GM12878 (cell line): ENCODE measurements around the gene ZNF775. TPM values are rescaled to one million over a fixed set of nuclear protein-coding genes. Genes with fewer than 3 reads are reported as not detected.
A peak's percentile ranks its signal among the peaks of the same experiment; 100 is the strongest.

Experiments
- ATF7 ChIP-seq: fragments of 450-650 bp; IDR thresholded peaks from 2 replicates; pipeline ENCODE4 v1.6.1; 2016; ENCODE audit warnings: low read depth, mild to moderate bottlenecking
- BCL11A ChIP-seq: IDR thresholded peaks from 2 replicates; pipeline ENCODE4 v1.6.1; 2011; ENCODE audit warnings: low read depth, low read length
- CBX3 ChIP-seq: fragments of 200-600 bp; sonication (generic); IDR thresholded peaks from 2 replicates; pipeline ENCODE4 v1.6.1; 2016; ENCODE audit warnings: low read depth, borderline replicate concordance
- EZH2 ChIP-seq: IDR thresholded peaks from 2 replicates; pipeline ENCODE4 v1.6.1; 2012; ENCODE audit warnings: low read depth, mild to moderate bottlenecking, control low read depth, inconsistent platforms, low read length, borderline replicate concordance; ENCODE audit not compliant: control insufficient read depth
- FOXK2 ChIP-seq: fragments of 450-650 bp; IDR thresholded peaks from 2 replicates; pipeline ENCODE4 v1.6.1; 2017; ENCODE audit warnings: mild to moderate bottlenecking, moderate library complexity
- LARP7 ChIP-seq: fragments of 450-650 bp; IDR thresholded peaks from 2 replicates; pipeline ENCODE4 v1.6.1; 2017; ENCODE audit warnings: mild to moderate bottlenecking
- MEF2A ChIP-seq: IDR thresholded peaks from 2 replicates; pipeline ENCODE4 v1.6.1; 2011; ENCODE audit warnings: low read depth, mild to moderate bottlenecking, low read length, moderate library complexity; ENCODE audit not compliant: insufficient read depth
- MTA3 ChIP-seq: IDR thresholded peaks from 2 replicates; pipeline ENCODE4 v1.6.1; 2012; ENCODE audit warnings: low read length, inconsistent platforms, borderline replicate concordance
- PAX5 ChIP-seq: IDR thresholded peaks from 2 replicates; pipeline ENCODE4 v1.6.1; 2011; ENCODE audit warnings: low read depth, low read length, borderline replicate concordance
- RUNX3 ChIP-seq: IDR thresholded peaks from 2 replicates; pipeline ENCODE4 v1.6.1; 2012; ENCODE audit warnings: low read length, inconsistent platforms
- SRF ChIP-seq, 2 experiments: IDR thresholded peaks; 2 replicates each; pipeline ENCODE4 v1.6.1; 2011; ENCODE audit warnings: low read depth in 2 of 2, low read length in 2 of 2, mild to moderate bottlenecking in 1 of 2, moderate library complexity in 1 of 2
- TBL1XR1 ChIP-seq: IDR thresholded peaks from 2 replicates; pipeline ENCODE4 v1.6.1; 2012; ENCODE audit warnings: low read depth, low read length, improper control_type of control experiment
- YY1 ChIP-seq: IDR thresholded peaks from 2 replicates; pipeline ENCODE4 v1.6.1; 2011; ENCODE audit warnings: low read depth, mild to moderate bottlenecking, low read length
- ZNF384 ChIP-seq: IDR thresholded peaks from 2 replicates; pipeline ENCODE4 v1.6.1; 2012; ENCODE audit warnings: low read depth, mild to moderate bottlenecking, low read length, improper control_type of control experiment, borderline replicate concordance
- polyA plus RNA-seq, 11 experiments: library from polyadenylated mRNA; depleted of rRNA in 4 of 11; unstranded in 6 of 11; stranded (reverse) in 5 of 11; fragments of >200 nt; fragmentation: Nextera tagmentation in 4 of 11; fragmentation: Illumina TruSeq in 1 of 11; extraction: Ambion mirVana in 4 of 11; extraction: Trizol in 1 of 11; gene quantifications; 1 replicate in 1 of 11; 2 replicates in 10 of 11; pipeline versions ENCODE4 v1.2.1 to v1.2.3, GENCODE V29; 2011 to 2016; ENCODE audit warnings: inconsistent platforms in 2 of 11, missing spikeins in 2 of 11, low read depth in 1 of 11
- total RNA-seq, 4 experiments: library from RNA; depleted of rRNA in 3 of 4; stranded (reverse); fragments of >200 nt in 3 of 4; fragmentation: Illumina TruSeq in 1 of 4; extraction: Trizol in 1 of 4; gene quantifications; 2 replicates each; pipeline versions ENCODE4 v1.2.1 to v1.2.3, GENCODE V29; 2013 to 2021
- TF ChIP-seq, protein P1 (sequence below): fragments of 450-650 bp; formaldehyde crosslinking; IDR thresholded peaks from 2 replicates; pipeline ENCODE4 v1.4.0; 2020; ENCODE audit warnings: mild to moderate bottlenecking, moderate library complexity
- TF ChIP-seq, protein P2 (sequence below): IDR thresholded peaks from 2 replicates; pipeline ENCODE4 v1.6.1; 2012; ENCODE audit warnings: improper control_type of control experiment, low read depth, low read length; ENCODE audit not compliant: insufficient replicate concordance
- TF ChIP-seq, protein P3 (sequence below): IDR thresholded peaks from 2 replicates; pipeline ENCODE4 v1.6.1; 2011; ENCODE audit warnings: low read depth, mild to moderate bottlenecking, low read length, moderate library complexity, borderline replicate concordance; ENCODE audit errors: extremely low read depth

ZNF775 gene
- total and polyA plus RNA-seq, 10 of the 15 experiments (the other 5 are each of a cell fraction or from before 2014, with no cell fraction given): 0.05 to 14.3 (median 2.1) TPM

DNA sequence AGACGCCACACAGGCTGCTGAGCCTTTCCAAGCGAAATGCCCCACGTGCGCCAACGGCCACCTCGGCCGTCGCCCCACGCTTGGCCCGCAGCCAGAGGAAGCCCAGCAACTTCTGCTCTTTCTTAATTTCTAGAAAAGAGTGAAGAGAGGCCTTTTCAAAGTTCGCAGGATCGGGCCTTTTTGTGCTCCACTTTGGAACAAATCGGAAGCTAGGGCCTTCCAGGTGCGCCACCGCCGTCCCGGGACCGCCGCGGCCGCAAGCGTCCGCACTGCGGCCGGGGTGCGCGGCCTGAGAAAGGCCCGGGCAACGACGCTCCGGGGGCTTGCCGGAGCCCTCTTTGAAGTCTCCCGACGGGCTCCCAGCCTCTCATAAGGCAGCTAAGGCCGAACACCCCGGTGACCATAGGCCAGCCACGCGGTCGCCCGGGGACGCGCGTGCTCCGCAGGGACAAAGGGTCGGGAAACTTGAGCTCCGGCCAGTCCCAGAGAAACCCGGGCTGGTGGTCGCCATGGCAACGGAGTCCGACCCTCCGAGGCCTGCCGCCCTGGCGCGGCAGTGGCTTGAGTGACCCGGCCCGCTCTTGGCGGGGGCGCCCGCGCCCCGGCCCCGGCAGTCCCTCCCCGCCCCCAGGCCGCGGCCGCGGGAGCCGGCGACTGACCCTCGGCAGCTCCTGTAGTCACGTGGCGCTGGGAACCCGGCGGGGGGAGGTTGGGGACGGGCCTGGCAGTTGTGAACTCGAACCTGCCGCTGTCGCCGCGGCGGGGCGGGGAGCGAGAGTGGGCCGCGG, 10.8 kb upstream of the ZNF775 start, which contains the start of gene REPIN1 (continued):
- TF ChIP-seq, protein P1, sequence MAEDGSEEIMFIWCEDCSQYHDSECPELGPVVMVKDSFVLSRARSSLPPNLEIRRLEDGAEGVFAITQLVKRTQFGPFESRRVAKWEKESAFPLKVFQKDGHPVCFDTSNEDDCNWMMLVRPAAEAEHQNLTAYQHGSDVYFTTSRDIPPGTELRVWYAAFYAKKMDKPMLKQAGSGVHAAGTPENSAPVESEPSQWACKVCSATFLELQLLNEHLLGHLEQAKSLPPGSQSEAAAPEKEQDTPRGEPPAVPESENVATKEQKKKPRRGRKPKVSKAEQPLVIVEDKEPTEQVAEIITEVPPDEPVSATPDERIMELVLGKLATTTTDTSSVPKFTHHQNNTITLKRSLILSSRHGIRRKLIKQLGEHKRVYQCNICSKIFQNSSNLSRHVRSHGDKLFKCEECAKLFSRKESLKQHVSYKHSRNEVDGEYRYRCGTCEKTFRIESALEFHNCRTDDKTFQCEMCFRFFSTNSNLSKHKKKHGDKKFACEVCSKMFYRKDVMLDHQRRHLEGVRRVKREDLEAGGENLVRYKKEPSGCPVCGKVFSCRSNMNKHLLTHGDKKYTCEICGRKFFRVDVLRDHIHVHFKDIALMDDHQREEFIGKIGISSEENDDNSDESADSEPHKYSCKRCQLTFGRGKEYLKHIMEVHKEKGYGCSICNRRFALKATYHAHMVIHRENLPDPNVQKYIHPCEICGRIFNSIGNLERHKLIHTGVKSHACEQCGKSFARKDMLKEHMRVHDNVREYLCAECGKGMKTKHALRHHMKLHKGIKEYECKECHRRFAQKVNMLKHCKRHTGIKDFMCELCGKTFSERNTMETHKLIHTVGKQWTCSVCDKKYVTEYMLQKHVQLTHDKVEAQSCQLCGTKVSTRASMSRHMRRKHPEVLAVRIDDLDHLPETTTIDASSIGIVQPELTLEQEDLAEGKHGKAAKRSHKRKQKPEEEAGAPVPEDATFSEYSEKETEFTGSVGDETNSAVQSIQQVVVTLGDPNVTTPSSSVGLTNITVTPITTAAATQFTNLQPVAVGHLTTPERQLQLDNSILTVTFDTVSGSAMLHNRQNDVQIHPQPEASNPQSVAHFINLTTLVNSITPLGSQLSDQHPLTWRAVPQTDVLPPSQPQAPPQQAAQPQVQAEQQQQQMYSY: no peak
- TF ChIP-seq ZNF384 (no peak), LARP7 (peak; percentile 80), PAX5 (peak; percentile 41; the same call in 1 of the 2 replicates), ATF7 (no peak), SRF (IDR thresholded peaks at IDR 0.05; ENCODE audit: low read depth in 2 of 2, low read length in 2 of 2) (no peak), YY1 (0 out of 2 replicates have a peak, but pooled peaks have one; percentile 4), EZH2 (no peak), BCL11A (no peak), MEF2A (no peak), RUNX3 (peak; percentile 66), MTA3 (peak; percentile 82; the same call in 1 of the 2 replicates), CBX3 (no peak), TBL1XR1 (no peak), FOXK2 (no peak)
- TF ChIP-seq, protein P2, sequence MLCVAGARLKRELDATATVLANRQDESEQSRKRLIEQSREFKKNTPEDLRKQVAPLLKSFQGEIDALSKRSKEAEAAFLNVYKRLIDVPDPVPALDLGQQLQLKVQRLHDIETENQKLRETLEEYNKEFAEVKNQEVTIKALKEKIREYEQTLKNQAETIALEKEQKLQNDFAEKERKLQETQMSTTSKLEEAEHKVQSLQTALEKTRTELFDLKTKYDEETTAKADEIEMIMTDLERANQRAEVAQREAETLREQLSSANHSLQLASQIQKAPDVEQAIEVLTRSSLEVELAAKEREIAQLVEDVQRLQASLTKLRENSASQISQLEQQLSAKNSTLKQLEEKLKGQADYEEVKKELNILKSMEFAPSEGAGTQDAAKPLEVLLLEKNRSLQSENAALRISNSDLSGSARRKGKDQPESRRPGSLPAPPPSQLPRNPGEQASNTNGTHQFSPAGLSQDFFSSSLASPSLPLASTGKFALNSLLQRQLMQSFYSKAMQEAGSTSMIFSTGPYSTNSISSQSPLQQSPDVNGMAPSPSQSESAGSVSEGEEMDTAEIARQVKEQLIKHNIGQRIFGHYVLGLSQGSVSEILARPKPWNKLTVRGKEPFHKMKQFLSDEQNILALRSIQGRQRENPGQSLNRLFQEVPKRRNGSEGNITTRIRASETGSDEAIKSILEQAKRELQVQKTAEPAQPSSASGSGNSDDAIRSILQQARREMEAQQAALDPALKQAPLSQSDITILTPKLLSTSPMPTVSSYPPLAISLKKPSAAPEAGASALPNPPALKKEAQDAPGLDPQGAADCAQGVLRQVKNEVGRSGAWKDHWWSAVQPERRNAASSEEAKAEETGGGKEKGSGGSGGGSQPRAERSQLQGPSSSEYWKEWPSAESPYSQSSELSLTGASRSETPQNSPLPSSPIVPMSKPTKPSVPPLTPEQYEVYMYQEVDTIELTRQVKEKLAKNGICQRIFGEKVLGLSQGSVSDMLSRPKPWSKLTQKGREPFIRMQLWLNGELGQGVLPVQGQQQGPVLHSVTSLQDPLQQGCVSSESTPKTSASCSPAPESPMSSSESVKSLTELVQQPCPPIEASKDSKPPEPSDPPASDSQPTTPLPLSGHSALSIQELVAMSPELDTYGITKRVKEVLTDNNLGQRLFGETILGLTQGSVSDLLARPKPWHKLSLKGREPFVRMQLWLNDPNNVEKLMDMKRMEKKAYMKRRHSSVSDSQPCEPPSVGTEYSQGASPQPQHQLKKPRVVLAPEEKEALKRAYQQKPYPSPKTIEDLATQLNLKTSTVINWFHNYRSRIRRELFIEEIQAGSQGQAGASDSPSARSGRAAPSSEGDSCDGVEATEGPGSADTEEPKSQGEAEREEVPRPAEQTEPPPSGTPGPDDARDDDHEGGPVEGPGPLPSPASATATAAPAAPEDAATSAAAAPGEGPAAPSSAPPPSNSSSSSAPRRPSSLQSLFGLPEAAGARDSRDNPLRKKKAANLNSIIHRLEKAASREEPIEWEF: no peak
- TF ChIP-seq, protein P3, sequence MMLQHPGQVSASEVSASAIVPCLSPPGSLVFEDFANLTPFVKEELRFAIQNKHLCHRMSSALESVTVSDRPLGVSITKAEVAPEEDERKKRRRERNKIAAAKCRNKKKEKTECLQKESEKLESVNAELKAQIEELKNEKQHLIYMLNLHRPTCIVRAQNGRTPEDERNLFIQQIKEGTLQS: peak; percentile 78; the same call in 1 of the 2 replicates
